ENCODE results near the gene GRK7.

DNA sequence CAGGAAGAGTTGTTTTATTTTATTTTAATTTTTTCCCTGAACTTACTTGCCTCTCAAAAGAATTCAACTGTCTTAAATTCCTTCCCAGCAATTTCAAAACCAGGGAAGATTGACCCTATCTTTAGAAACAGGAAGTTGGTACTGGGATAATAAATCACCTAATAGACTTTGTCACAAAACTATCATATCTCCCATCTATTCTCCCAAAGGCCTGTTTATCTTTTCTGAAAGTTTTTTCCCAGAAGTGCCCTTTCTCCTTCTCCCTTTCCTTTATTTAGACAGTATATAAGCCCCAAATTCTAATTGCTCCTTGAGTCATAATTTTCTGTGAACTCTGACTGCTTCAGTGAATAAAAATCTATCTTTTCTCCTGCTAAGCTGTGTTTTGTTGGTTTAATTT, 28.0 kb upstream of the GRK7 start:
- TF ChIP-seq, protein P1, sequence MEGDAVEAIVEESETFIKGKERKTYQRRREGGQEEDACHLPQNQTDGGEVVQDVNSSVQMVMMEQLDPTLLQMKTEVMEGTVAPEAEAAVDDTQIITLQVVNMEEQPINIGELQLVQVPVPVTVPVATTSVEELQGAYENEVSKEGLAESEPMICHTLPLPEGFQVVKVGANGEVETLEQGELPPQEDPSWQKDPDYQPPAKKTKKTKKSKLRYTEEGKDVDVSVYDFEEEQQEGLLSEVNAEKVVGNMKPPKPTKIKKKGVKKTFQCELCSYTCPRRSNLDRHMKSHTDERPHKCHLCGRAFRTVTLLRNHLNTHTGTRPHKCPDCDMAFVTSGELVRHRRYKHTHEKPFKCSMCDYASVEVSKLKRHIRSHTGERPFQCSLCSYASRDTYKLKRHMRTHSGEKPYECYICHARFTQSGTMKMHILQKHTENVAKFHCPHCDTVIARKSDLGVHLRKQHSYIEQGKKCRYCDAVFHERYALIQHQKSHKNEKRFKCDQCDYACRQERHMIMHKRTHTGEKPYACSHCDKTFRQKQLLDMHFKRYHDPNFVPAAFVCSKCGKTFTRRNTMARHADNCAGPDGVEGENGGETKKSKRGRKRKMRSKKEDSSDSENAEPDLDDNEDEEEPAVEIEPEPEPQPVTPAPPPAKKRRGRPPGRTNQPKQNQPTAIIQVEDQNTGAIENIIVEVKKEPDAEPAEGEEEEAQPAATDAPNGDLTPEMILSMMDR (IDR thresholded peaks at IDR 0.05) = no peak
- no peak for TF ChIP-seq POLR2A (IDR thresholded peaks at IDR 0.05)

All from Peyer's patch (tissue), 4 donors.